Measurements from ENCODE around the gene MITD1.
"Not testable (repeated sequence)": the region's sequence is repeated elsewhere in the genome, so short reads cannot be mapped to it uniquely, and the experiment has no call there.

The MITD1 gene

DNA sequence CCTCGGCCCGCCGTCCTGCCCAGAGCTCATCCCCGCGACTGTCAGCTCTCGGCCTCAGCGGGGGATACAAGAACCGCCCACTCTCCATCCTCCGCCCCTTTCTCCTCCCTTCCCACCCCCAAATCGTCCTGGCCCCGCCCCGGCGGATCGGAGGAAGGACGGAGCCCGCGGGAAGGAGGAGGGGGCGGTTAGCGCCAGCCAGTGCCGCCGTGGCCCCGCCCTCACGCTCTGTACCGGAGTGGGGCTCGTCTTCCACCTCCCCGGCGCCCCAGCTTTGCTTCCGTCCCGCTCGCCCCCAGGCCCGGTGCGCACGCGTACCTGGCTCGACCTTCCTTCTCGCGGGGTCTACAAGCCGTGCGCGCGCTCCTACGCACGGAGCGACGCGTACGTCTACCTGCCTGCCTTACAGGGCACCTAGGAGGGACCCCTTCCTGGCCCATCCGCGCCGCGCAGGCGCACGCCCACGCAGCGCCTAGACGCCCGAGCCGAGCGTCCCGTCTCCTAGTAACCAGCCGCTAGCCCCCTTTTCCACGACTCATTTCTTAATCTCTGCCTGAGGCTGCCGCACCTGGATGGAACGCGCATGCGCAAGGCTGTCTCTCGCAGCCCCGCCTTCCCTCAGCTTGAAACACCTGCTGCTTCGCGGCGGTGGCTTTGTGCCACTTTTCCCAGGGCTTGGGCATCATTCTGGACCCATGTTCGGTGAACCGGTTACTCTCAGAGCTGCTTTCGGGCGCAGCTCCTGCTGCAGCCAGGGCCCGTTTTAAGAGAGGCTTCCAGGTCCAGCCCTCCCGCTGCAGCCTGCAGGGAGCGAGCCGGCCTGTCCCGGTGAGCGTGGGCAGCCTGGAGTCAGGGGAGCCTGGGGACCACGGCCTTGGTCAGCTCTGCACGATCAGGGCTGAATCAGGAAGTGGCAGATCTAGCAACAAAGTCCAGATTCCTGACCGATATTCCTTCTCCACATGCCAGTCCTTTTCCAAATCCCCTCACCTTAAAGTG is 39.4 kb downstream of the MITD1 start, which contains the start of gene C2orf15:
Gene C2orf15 (plus strand): TSS at position 598 of the 999 bp plus-strand sequence. CDS start 8,852 bp downstream, outside the sequence.
- Histone ChIP-seq H3K36me3 (ENCODE audit: control insufficient read depth in 4 of 4, insufficient read depth in 4 of 4, low read length in 3 of 4) (no peaks in the 10 kb centered on the region), H3K27me3 (replicated peaks in 2 of 5; ENCODE audit: control insufficient read depth in 4 of 5, insufficient read depth in 5 of 5, low read length in 4 of 5) (no peaks in the 10 kb centered on the region), H3K4me3 (ENCODE audit: control insufficient read depth in 1 of 7, extremely low read depth in 1 of 7, insufficient read depth in 4 of 7, low read depth in 2 of 7, low read length in 6 of 7) (peak within 1 kb of the TSS; percentile 79 to 95 (median 85)), H3K27ac (ENCODE audit: insufficient read depth in 1 of 2, low read depth in 1 of 2, low read length in 2 of 2, poor library complexity in 1 of 2, severe bottlenecking in 2 of 2) (peak within 1 kb of the TSS in 1 of 2 experiments; percentile 75), H3K9me3 (ENCODE audit: control extremely low read depth in 1 of 5, control insufficient read depth in 4 of 5, insufficient read depth in 2 of 5, low read depth in 1 of 5, low read length in 4 of 5) (no peaks in the 10 kb centered on the region), H3K4me1 (ENCODE audit: control extremely low read depth in 1 of 4, control insufficient read depth in 4 of 4, insufficient read depth in 4 of 4, low read length in 3 of 4) (peaks cover 5 to 17% (median 15%) of the 10 kb centered on the region in 4 experiments)
- ChIA-PET CTCF (interaction anchor here (1.4 to 2.3 kb wide), 4 partner anchors 9 to 38 kb away, joined by 3 to 8 read pairs (median 4); no protein-coding TSS in a partner anchor), POLR2A (interaction anchor here (0.6 to 2.0 kb wide), 5 partner anchors 9 to 196 kb away, joined by 3 to 10 read pairs (median 7); partner anchors contain the start of genes EIF5B, LIPT1, MITD1 and MRPL30)
- WGBS (ENCODE audit: insufficient coverage): under 1% methylated on average over 71 of the region's 84 CpGs
- peak; percentile 90 to 96 (median 96) for DNase-seq

- ChIA-PET POLR2A (interaction anchor here (0.6 to 2.0 kb wide), 4 partner anchors 14 to 40 kb away, joined by 3 to 10 read pairs (median 5); partner anchors contain the start of genes LIPT1, MITD1, MRPL30 and TSGA10), CTCF (interaction anchor here (1.6 to 2.3 kb wide), 3 partner anchors 9 to 17 kb away, joined by 3 to 8 read pairs (median 6); no protein-coding TSS in a partner anchor)
- Histone ChIP-seq H3K4me3 (ENCODE audit: control insufficient read depth in 1 of 7, extremely low read depth in 1 of 7, insufficient read depth in 4 of 7, low read depth in 2 of 7, low read length in 6 of 7) (peak overlapping the region; percentile 79 to 95 (median 85)), H3K4me1 (ENCODE audit: control extremely low read depth in 1 of 4, control insufficient read depth in 4 of 4, insufficient read depth in 4 of 4, low read length in 3 of 4) (peaks cover 5 to 17% (median 15%) of the 10 kb centered on the region in 4 experiments), H3K27ac (ENCODE audit: insufficient read depth in 1 of 2, low read depth in 1 of 2, low read length in 2 of 2, poor library complexity in 1 of 2, severe bottlenecking in 2 of 2) (peak overlapping the region in 1 of 2 experiments; percentile 75), H3K27me3 (replicated peaks in 2 of 5; ENCODE audit: control insufficient read depth in 4 of 5, insufficient read depth in 5 of 5, low read length in 4 of 5) (no peaks in the 10 kb centered on the region), H3K9me3 (ENCODE audit: control extremely low read depth in 1 of 5, control insufficient read depth in 4 of 5, insufficient read depth in 2 of 5, low read depth in 1 of 5, low read length in 4 of 5) (no peaks in the 10 kb centered on the region), H3K36me3 (ENCODE audit: control insufficient read depth in 4 of 4, insufficient read depth in 4 of 4, low read length in 3 of 4) (no peaks in the 10 kb centered on the region)
- WGBS (ENCODE audit: insufficient coverage): 0% methylated on average over 14 of the region's 21 CpGs
- DNase-seq: no peak
Observed at GRCh38 chr2:99140860-99141109, 40.1 kb downstream of the MITD1 start.

DNA sequence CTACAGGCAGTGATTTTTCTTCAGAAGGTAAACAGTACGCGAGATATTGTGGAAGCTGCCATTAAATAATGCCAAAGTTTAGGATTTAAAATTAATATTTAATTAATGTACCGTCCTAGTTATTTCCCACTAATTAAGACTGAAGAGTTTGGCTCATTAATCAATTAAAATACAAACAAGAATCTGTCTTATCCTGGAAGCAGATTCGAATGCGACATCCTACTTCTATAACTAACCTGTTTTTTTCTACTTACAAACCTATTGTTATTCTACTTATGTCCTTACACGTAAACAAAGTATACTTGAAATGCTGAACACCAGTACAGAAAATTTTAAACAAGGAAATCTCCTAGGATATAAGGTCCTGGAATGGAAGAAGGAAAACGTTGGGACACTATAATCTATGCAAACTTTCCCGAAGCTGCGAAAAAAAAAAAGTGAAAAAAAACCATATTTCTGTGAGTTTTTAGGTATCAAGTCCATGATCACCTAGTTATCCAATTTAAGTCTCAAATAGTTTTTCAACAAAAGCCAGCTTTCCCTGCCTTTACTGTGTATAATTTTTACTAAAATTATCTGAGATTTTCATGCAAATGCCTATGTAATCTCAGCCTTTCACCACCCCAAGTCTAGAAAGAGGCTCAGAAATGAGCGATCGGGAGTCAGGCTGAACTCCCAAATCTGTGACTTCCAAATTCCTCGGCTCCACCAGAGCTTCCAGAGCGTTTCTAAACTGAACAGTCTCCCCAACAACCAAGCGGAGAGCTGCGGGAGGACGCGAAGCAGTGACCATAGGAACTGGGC is 40.6 kb downstream of the MITD1 start:
- no peak for DNase-seq
- 12% methylated on average over 10 of the region's 17 CpGs for WGBS (ENCODE audit: insufficient coverage)
- H3K4me3 ChIP-seq (ENCODE audit: control insufficient read depth in 1 of 7, extremely low read depth in 1 of 7, insufficient read depth in 4 of 7, low read depth in 2 of 7, low read length in 6 of 7): peak overlapping the region; percentile 79 to 95 (median 85)

DNA sequence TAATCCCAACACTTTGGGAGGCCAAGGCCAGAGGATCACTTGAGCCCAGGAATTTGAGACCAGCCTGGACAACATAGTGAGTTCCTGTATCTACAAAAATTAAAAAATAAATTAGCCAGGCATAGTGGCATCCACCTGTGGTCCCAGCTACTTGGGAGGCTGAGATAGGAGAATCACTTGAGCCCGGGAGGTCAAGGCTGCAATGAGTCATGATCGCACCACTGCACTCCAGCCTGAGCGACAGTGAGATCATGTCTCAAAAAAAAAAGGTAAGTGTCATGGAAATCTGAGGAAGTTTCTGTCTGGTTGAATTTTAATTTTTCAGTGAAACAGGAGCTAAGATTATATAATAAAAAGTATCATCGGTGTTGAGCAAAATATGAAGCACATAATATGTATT is 41.9 kb downstream of the MITD1 start:
- DNase-seq: no peak
- 100% methylated on average over 2 of the region's 4 CpGs for WGBS (ENCODE audit: insufficient coverage)
- Histone ChIP-seq H3K9me3 (ENCODE audit: control extremely low read depth in 1 of 5, control insufficient read depth in 4 of 5, insufficient read depth in 2 of 5, low read depth in 1 of 5, low read length in 4 of 5) (peaks cover 0 to 2% (median 0%) of the 10 kb centered on the region in 5 experiments), H3K27me3 (replicated peaks in 2 of 5; ENCODE audit: control insufficient read depth in 4 of 5, insufficient read depth in 5 of 5, low read length in 4 of 5) (no peaks in the 10 kb centered on the region), H3K4me3 (ENCODE audit: control insufficient read depth in 1 of 7, extremely low read depth in 1 of 7, insufficient read depth in 4 of 7, low read depth in 2 of 7, low read length in 6 of 7) (no peak overlapping the region), H3K36me3 (ENCODE audit: control insufficient read depth in 4 of 4, insufficient read depth in 4 of 4, low read length in 3 of 4) (no peaks in the 10 kb centered on the region), H3K4me1 (ENCODE audit: control extremely low read depth in 1 of 4, control insufficient read depth in 4 of 4, insufficient read depth in 4 of 4, low read length in 3 of 4) (peaks cover 5 to 17% (median 15%) of the 10 kb centered on the region in 4 experiments), H3K27ac (ENCODE audit: insufficient read depth in 1 of 2, low read depth in 1 of 2, low read length in 2 of 2, poor library complexity in 1 of 2, severe bottlenecking in 2 of 2) (no peak overlapping the region)
- ChIA-PET POLR2A (no interaction called here), CTCF (no interaction called here)

More for the DNA sequence above, 40.6 kb downstream of the MITD1 start:
- CTCF ChIA-PET: interaction anchor here (0.6 to 2.3 kb wide), 4 partner anchors 10 to 1000 kb away, joined by 3 to 8 read pairs (median 4); no protein-coding TSS in a partner anchor
- POLR2A ChIA-PET: interaction anchor here (0.6 to 1.3 kb wide), 3 partner anchors 22 to 220 kb away, joined by 3 to 10 read pairs (median 3); partner anchors contain the start of genes MITD1 and MRPL30
- peaks cover 5 to 17% (median 15%) of the 10 kb centered on the region in 4 experiments for H3K4me1 ChIP-seq (ENCODE audit: control extremely low read depth in 1 of 4, control insufficient read depth in 4 of 4, insufficient read depth in 4 of 4, low read length in 3 of 4)
- no peaks in the 10 kb centered on the region for H3K9me3 ChIP-seq (ENCODE audit: control extremely low read depth in 1 of 5, control insufficient read depth in 4 of 5, insufficient read depth in 2 of 5, low read depth in 1 of 5, low read length in 4 of 5)
- H3K27ac ChIP-seq (ENCODE audit: insufficient read depth in 1 of 2, low read depth in 1 of 2, low read length in 2 of 2, poor library complexity in 1 of 2, severe bottlenecking in 2 of 2): peak overlapping the region in 1 of 2 experiments; percentile 75
- H3K36me3 ChIP-seq (ENCODE audit: control insufficient read depth in 4 of 4, insufficient read depth in 4 of 4, low read length in 3 of 4): no peaks in the 10 kb centered on the region
- no peaks in the 10 kb centered on the region for H3K27me3 ChIP-seq (replicated peaks in 2 of 5; ENCODE audit: control insufficient read depth in 4 of 5, insufficient read depth in 5 of 5, low read length in 4 of 5)

DNA sequence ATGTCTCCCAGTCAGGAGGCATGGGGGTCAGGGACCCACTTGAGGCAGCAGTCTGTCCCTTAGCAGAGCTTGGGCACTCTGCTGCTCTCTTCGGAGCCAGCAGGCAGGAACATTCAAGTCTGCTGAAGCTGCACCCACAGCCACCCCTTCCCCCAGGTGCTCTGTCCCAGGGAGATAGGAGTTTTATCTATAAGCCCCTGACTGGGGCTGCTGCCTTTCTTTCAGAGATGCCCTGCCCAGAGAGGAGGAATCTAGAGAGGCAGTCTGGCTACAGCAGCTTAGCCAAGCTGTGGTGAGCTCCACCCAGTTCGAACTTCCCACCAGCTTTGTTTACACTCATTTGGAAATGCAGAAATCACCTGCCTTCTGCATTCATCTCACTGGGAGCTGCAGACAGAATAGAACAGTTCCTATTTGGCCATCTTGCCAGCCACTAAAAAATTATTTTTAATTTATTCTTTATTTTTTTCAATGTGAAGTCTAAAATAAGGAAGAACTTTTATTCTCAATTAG is 45.8 kb downstream of the MITD1 start:
- POLR2A ChIA-PET: interaction anchor here (0.5 kb wide), 1 partner anchor 23 kb away, joined by 3 read pairs; no protein-coding TSS in a partner anchor
- peaks cover 0 to 20% (median 1%) of the 10 kb centered on the region in 5 experiments for H3K9me3 ChIP-seq (ENCODE audit: control extremely low read depth in 1 of 5, control insufficient read depth in 4 of 5, insufficient read depth in 2 of 5, low read depth in 1 of 5, low read length in 4 of 5)
- 89% methylated on average over 2 of the region's 2 CpGs for WGBS (ENCODE audit: insufficient coverage)
- H3K36me3 ChIP-seq (ENCODE audit: control insufficient read depth in 4 of 4, insufficient read depth in 4 of 4, low read length in 3 of 4); H3K27me3 ChIP-seq (replicated peaks in 2 of 5; ENCODE audit: control insufficient read depth in 4 of 5, insufficient read depth in 5 of 5, low read length in 4 of 5); CTCF ChIA-PET; H3K4me1 ChIP-seq (ENCODE audit: control extremely low read depth in 1 of 4, control insufficient read depth in 4 of 4, insufficient read depth in 4 of 4, low read length in 3 of 4); H3K27ac ChIP-seq (ENCODE audit: insufficient read depth in 1 of 2, low read depth in 1 of 2, low read length in 2 of 2, poor library complexity in 1 of 2, severe bottlenecking in 2 of 2); H3K4me3 ChIP-seq (ENCODE audit: control insufficient read depth in 1 of 7, extremely low read depth in 1 of 7, insufficient read depth in 4 of 7, low read depth in 2 of 7, low read length in 6 of 7): not testable (repeated sequence)
- DNase-seq: peak in 2 of 3 donors; percentile 20 to 45

DNA sequence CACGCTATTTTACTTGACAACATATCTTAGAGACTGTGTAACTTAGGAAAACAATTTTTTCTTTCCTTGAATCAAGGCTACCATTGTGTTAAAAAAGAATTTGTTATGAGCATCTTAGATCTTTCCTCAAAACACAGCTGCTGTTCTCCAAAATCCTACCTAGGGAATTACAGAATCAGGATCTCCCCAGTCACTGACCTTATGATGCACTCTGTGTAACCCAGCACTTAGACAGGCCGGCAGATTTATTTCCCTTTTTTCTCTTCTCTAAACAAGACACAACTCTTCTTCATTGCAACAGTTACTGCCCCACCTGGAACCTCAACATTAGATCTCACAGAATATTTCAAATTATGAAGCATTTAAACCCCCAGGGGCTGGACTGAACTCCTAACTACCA is 52.9 kb downstream of the MITD1 start:
- CTCF ChIA-PET: no interaction called here
- H3K36me3 ChIP-seq (ENCODE audit: control insufficient read depth in 4 of 4, insufficient read depth in 4 of 4, low read length in 3 of 4): peaks cover 0 to 12% (median 6%) of the 10 kb centered on the region in 4 experiments
- no peak overlapping the region for H3K27ac ChIP-seq (ENCODE audit: insufficient read depth in 1 of 2, low read depth in 1 of 2, low read length in 2 of 2, poor library complexity in 1 of 2, severe bottlenecking in 2 of 2)
- H3K4me1 ChIP-seq (ENCODE audit: control extremely low read depth in 1 of 4, control insufficient read depth in 4 of 4, insufficient read depth in 4 of 4, low read length in 3 of 4): no peaks in the 10 kb centered on the region
- no peaks in the 10 kb centered on the region for H3K27me3 ChIP-seq (replicated peaks in 2 of 5; ENCODE audit: control insufficient read depth in 4 of 5, insufficient read depth in 5 of 5, low read length in 4 of 5)
- no peak overlapping the region for H3K4me3 ChIP-seq (ENCODE audit: control insufficient read depth in 1 of 7, extremely low read depth in 1 of 7, insufficient read depth in 4 of 7, low read depth in 2 of 7, low read length in 6 of 7)
- WGBS (ENCODE audit: insufficient coverage): 92% methylated on average over 1 of the region's 2 CpGs
- peaks cover 0 to 28% (median 8%) of the 10 kb centered on the region in 5 experiments for H3K9me3 ChIP-seq (ENCODE audit: control extremely low read depth in 1 of 5, control insufficient read depth in 4 of 5, insufficient read depth in 2 of 5, low read depth in 1 of 5, low read length in 4 of 5)
- no peak for DNase-seq
- POLR2A ChIA-PET: no interaction called here

Measured in common myeloid progenitor, CD34-positive (primary cell).